H9 (cell line): ENCODE measurements around the gene NRXN2. TPM values are rescaled to one million over a fixed set of nuclear protein-coding genes. Genes with fewer than 3 reads are reported as not detected.

ENCODE experiments used
- DNase-seq: peaks from one replicate; pipeline ENCODE4 v3.0.0-alpha.2; 2017
- H2AFZ ChIP-seq: one replicate; pipeline ENCODE4 v1.6.1; 2013; ENCODE audit warnings: mild to moderate bottlenecking, low read length, control low read depth, moderate library complexity
- H2AK5ac ChIP-seq: 2 replicates; pipeline ENCODE4 v1.6.1; 2013; ENCODE audit warnings: low read length, control low read depth, mixed read lengths; ENCODE audit not compliant: insufficient read length
- H2BK120ac ChIP-seq: one replicate; pipeline ENCODE4 v1.6.1; 2013; ENCODE audit warnings: low read depth, mild to moderate bottlenecking, low read length, control low read depth, inconsistent platforms; ENCODE audit not compliant: poor library complexity, severe bottlenecking
- H2BK12ac ChIP-seq: 2 replicates; pipeline ENCODE4 v1.6.1; 2013; ENCODE audit warnings: low read length, control low read depth, mixed read lengths, low read depth; ENCODE audit not compliant: insufficient read length
- H2BK15ac ChIP-seq: 2 replicates; pipeline ENCODE4 v1.6.1; 2013; ENCODE audit warnings: low read depth, low read length, control low read depth
- H2BK20ac ChIP-seq: one replicate; pipeline ENCODE4 v1.6.1; 2013; ENCODE audit warnings: low read depth, mild to moderate bottlenecking, low read length, control low read depth, inconsistent platforms; ENCODE audit not compliant: poor library complexity, severe bottlenecking
- H2BK5ac ChIP-seq: 2 replicates; pipeline ENCODE4 v1.6.1; 2013; ENCODE audit warnings: low read length, control low read depth, mixed read lengths; ENCODE audit not compliant: insufficient read length
- H3K14ac ChIP-seq: 2 replicates; pipeline ENCODE4 v1.6.1; 2013; ENCODE audit warnings: low read length, control low read depth; ENCODE audit not compliant: insufficient read depth
- H3K18ac ChIP-seq: 2 replicates; pipeline ENCODE4 v1.6.1; 2013; ENCODE audit warnings: low read depth, mild to moderate bottlenecking, mixed read lengths, low read length, control low read depth; ENCODE audit not compliant: insufficient read length
- H3K23ac ChIP-seq: 2 replicates; pipeline ENCODE4 v1.6.1; 2013; ENCODE audit warnings: low read length, control low read depth, mixed read lengths, low read depth; ENCODE audit not compliant: insufficient read length
- H3K23me2 ChIP-seq: 2 replicates; pipeline ENCODE4 v1.6.1; 2013; ENCODE audit warnings: low read depth, mild to moderate bottlenecking, mixed read lengths, low read length, control low read depth; ENCODE audit not compliant: insufficient read length, poor library complexity, severe bottlenecking
- H3K27ac ChIP-seq: 2 replicates; pipeline ENCODE4 v1.5.1; 2013; ENCODE audit warnings: low read length, control low read depth, mixed read lengths, low read depth; ENCODE audit not compliant: insufficient read length
- H3K27me3 ChIP-seq: 2 replicates; pipeline ENCODE4 v1.6.1; 2013; ENCODE audit warnings: low read length, control low read depth, inconsistent platforms; ENCODE audit not compliant: insufficient read depth
- H3K4ac ChIP-seq: 2 replicates; pipeline ENCODE4 v1.6.1; 2013; ENCODE audit warnings: low read depth, mild to moderate bottlenecking, control low read depth, inconsistent platforms, low read length, moderate library complexity
- H3K4me1 ChIP-seq: 2 replicates; pipeline ENCODE4 v1.6.1; 2013; ENCODE audit warnings: low read length, control low read depth, inconsistent platforms; ENCODE audit not compliant: insufficient read depth
- H3K4me2 ChIP-seq: 2 replicates; pipeline ENCODE4 v1.6.1; 2013; ENCODE audit warnings: low read length, control low read depth, mixed read lengths; ENCODE audit not compliant: insufficient read length, insufficient read depth
- H3K56ac ChIP-seq: 2 replicates; pipeline ENCODE4 v1.6.1; 2013; ENCODE audit warnings: low read depth, mild to moderate bottlenecking, mixed read lengths, low read length, control low read depth; ENCODE audit not compliant: insufficient read length
- H3K79me1 ChIP-seq: 2 replicates; pipeline ENCODE4 v1.6.1; 2013; ENCODE audit warnings: low read depth, mild to moderate bottlenecking, moderate library complexity, low read length, control low read depth, inconsistent platforms; ENCODE audit not compliant: insufficient read depth, poor library complexity, severe bottlenecking
- H3K79me2 ChIP-seq: 2 replicates; pipeline ENCODE4 v1.6.1; 2013; ENCODE audit warnings: low read length, control low read depth, inconsistent platforms; ENCODE audit not compliant: insufficient read depth
- H3K9ac ChIP-seq: 2 replicates; pipeline ENCODE4 v1.6.1; 2013; ENCODE audit warnings: low read length, control low read depth, mixed read lengths; ENCODE audit not compliant: insufficient read length; ENCODE audit errors: extremely low read depth
- H3K9me3 ChIP-seq: one replicate; pipeline ENCODE4 v1.6.1; 2013; ENCODE audit warnings: low read depth, low read length, inconsistent platforms; ENCODE audit not compliant: control insufficient read depth
- H3T11ph ChIP-seq: one replicate; pipeline ENCODE4 v1.6.1; 2013; ENCODE audit warnings: mild to moderate bottlenecking, low read length, control low read depth, inconsistent platforms
- H4K20me1 ChIP-seq: one replicate; pipeline ENCODE4 v1.6.1; 2013; ENCODE audit not compliant: control insufficient read depth, insufficient read length, insufficient read depth
- H4K5ac ChIP-seq: 2 replicates; pipeline ENCODE4 v1.6.1; 2013; ENCODE audit warnings: low read depth, mild to moderate bottlenecking, mixed read lengths, low read length, control low read depth; ENCODE audit not compliant: insufficient read length
- H4K8ac ChIP-seq: replicated peaks from 2 replicates; pipeline ENCODE4 v1.6.1; 2013; ENCODE audit warnings: low read length, control low read depth, mixed read lengths, low read depth; ENCODE audit not compliant: insufficient read length
- H4K91ac ChIP-seq: 2 replicates; pipeline ENCODE4 v1.6.1; 2013; ENCODE audit warnings: low read depth, mild to moderate bottlenecking, moderate library complexity, mixed read lengths, low read length, control low read depth; ENCODE audit not compliant: insufficient read length
- H3K27ac Mint-ChIP-seq, 3 experiments: 2 replicates in 2 of 3; 3 replicates in 1 of 3; pipeline ENCODE4 v1.8.0; 2020 to 2021; ENCODE audit warnings: mixed read lengths in 3 of 3, mild to moderate bottlenecking in 1 of 3, moderate library complexity in 1 of 3
- H3K27me3 Mint-ChIP-seq: 2 replicates; pipeline ENCODE4 v1.8.0; 2021; ENCODE audit warnings: low read depth, mild to moderate bottlenecking, moderate library complexity, mixed read lengths
- H3K36me3 Mint-ChIP-seq, 3 experiments: 2 replicates in 2 of 3; 3 replicates in 1 of 3; pipeline ENCODE4 v1.8.0; 2020 to 2021; ENCODE audit warnings: low read depth in 3 of 3, mixed read lengths in 3 of 3; ENCODE audit not compliant: insufficient read depth in 1 of 3
- H3K4me1 Mint-ChIP-seq, 2 experiments: 2 replicates each; pipeline ENCODE4 v1.8.0; 2020; ENCODE audit warnings: mixed read lengths in 2 of 2
- H3K4me3 Mint-ChIP-seq, 2 experiments: 2 replicates in 1 of 2; 3 replicates in 1 of 2; pipeline ENCODE4 v1.8.0; 2020 to 2021; ENCODE audit warnings: mild to moderate bottlenecking in 2 of 2, mixed read lengths in 2 of 2, moderate library complexity in 1 of 2
- H3K9me3 Mint-ChIP-seq, 2 experiments: 2 replicates in 1 of 2; 3 replicates in 1 of 2; pipeline ENCODE4 v1.8.0; 2020; ENCODE audit warnings: mild to moderate bottlenecking in 2 of 2, mixed read lengths in 2 of 2, moderate library complexity in 1 of 2
- WGBS: extraction: QIAGEN DNeasy Blood & Tissue Kit; methylation state at CpG from one replicate; pipeline ENCODE4 v1.1.7; 2013; ENCODE audit warnings: missing lambda C conversion rate, low lambda C conversion rate, mixed read lengths; ENCODE audit not compliant: insufficient read length; ENCODE audit errors: extremely low coverage; 5-methylcytosine and 5-hydroxymethylcytosine counted together
- total RNA-seq: library from RNA; stranded (reverse); gene quantifications from 2 replicates; pipeline ENCODE4 v1.2.1, GENCODE V29; 2021
- TF ChIP-seq, protein P1 (sequence below): fragments of 200-600 bp; sonication (generic); conservative IDR thresholded peaks from 3 replicates; pipeline ENCODE4 v1.8.0; 2021; ENCODE audit warnings: antibody characterized with exemption, mild to moderate bottlenecking

The NRXN2 gene
- total RNA-seq, 1 experiment from 2014 or later = 3.9 TPM

DNA sequence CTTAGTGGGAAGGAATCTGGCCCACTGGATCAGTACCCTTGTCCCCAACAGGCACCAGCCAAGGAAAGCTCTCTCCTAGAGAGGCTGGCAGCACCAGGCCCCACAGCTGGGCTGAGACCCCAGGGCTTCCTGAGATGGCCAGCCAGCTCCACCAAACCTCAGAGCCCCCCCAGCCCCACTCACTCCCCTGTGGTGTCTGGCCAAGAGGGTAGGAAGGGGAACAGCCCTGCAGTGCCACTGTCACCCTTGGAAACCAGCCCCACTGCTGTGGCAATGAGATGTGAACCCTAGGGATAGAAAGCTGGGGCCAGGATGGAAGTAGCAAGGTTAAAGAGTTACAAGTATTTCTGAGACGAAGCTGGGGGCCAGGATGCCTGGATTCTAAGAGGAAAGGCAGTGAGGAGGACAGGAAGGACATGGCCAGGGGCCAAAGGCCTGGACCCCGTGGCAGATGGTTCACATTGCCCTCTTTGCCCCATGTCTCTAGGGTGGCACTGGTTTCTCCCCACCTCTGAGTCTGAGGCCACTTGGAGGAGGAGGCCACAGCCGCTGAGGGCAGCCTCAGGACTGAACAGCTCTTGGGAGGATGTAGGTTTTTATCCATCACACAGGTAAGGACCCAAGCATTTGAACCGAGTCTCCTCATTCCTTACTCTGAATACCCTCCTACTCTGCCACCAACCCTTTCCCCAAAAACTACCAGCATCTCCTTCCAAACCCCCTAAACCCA lies 28.8 kb downstream of the NRXN2 start:
- Histone ChIP-seq H3K23me2 (no peaks in the 10 kb centered on the region), H3K4me2 (no peak overlapping the region), H3K27me3 (no peaks in the 10 kb centered on the region), H2AK5ac (no peak overlapping the region), H3K9ac (no peak overlapping the region), H2BK15ac (no peak overlapping the region), H3K27ac (no peak overlapping the region), H4K8ac (no peak overlapping the region), H2BK20ac (no peak overlapping the region), H2BK12ac (no peak overlapping the region), H4K91ac (no peak overlapping the region), H3K9me3 (no peaks in the 10 kb centered on the region), H2BK5ac (no peak overlapping the region), H3K79me1 (no peaks in the 10 kb centered on the region), H3K4ac (no peak overlapping the region), H3K14ac (no peak overlapping the region), H3K4me1 (no peaks in the 10 kb centered on the region), H3K56ac (no peak overlapping the region), H4K20me1 (no peaks in the 10 kb centered on the region), H3K23ac (no peak overlapping the region), H2AFZ (no peak overlapping the region), H2BK120ac (no peak overlapping the region), H3T11ph (no peak overlapping the region), H4K5ac (no peak overlapping the region), H3K18ac (no peak overlapping the region), H3K79me2 (no peaks in the 10 kb centered on the region)
- DNase-seq = no peak
- Mint-ChIP-seq H3K4me1 (peaks cover 12 to 26% of the 10 kb centered on the region in 2 experiments), H3K27me3 (peaks cover 75% of the 10 kb centered on the region), H3K27ac (no peak overlapping the region; a peak in 1 of 7 replicates), H3K4me3 (no peak overlapping the region), H3K9me3 (no peaks in the 10 kb centered on the region), H3K36me3 (no peaks in the 10 kb centered on the region)
- WGBS = no CpG with 5 or more reads among the region's 4 CpGs
- TF ChIP-seq, protein P1, sequence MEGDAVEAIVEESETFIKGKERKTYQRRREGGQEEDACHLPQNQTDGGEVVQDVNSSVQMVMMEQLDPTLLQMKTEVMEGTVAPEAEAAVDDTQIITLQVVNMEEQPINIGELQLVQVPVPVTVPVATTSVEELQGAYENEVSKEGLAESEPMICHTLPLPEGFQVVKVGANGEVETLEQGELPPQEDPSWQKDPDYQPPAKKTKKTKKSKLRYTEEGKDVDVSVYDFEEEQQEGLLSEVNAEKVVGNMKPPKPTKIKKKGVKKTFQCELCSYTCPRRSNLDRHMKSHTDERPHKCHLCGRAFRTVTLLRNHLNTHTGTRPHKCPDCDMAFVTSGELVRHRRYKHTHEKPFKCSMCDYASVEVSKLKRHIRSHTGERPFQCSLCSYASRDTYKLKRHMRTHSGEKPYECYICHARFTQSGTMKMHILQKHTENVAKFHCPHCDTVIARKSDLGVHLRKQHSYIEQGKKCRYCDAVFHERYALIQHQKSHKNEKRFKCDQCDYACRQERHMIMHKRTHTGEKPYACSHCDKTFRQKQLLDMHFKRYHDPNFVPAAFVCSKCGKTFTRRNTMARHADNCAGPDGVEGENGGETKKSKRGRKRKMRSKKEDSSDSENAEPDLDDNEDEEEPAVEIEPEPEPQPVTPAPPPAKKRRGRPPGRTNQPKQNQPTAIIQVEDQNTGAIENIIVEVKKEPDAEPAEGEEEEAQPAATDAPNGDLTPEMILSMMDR = no peak
